ENCODE measurements around the gene CENPO. TPM values are rescaled to one million over a fixed set of nuclear protein-coding genes. Genes with fewer than 3 reads are reported as not detected.
"Not testable (repeated sequence)": the region's sequence is repeated elsewhere in the genome, so short reads cannot be mapped to it uniquely, and the experiment has no call there.

Gene CENPO
- total RNA-seq, 2 donors from 2014 or later: 9.1 to 24.4 TPM

- Histone ChIP-seq H3K4me1 (replicated peaks) (no peaks in the 10 kb centered on the region), H3K36me3 (no peaks in the 10 kb centered on the region), H3K4me3 (peak overlapping the region; percentile 67 to 76), H3K27me3 (replicated peaks; ENCODE audit: insufficient read depth) (no peaks in the 10 kb centered on the region), H3K27ac (peak overlapping the region in 1 of 2 donors; percentile 96), H3K9me3 (no peaks in the 10 kb centered on the region)
- no peak for TF ChIP-seq POLR2A (IDR thresholded peaks at IDR 0.05)
- no peak for TF ChIP-seq POLR2AphosphoS5 (IDR thresholded peaks at IDR 0.05)
- no peak for TF ChIP-seq CTCF (IDR thresholded peaks at IDR 0.05)
- intact Hi-C loops (cut with DNase I): loop anchor here (10.0 kb wide), 1 partner anchor 299 kb away; the partner anchor contains the start of gene NCOA1
- 2% methylated on average over 14 of the region's 14 CpGs for WGBS
- no peak for DNase-seq (ENCODE audit: low spot score)
Observed at GRCh38 chr2:24793761-24794435, 673 bp downstream of the CENPO start.

- H3K27ac ChIP-seq: no peak overlapping the region
- no peaks in the 10 kb centered on the region for H3K4me1 ChIP-seq (replicated peaks)
- intact Hi-C loops (cut with DNase I): loop anchor here (10.0 kb wide), 1 partner anchor 303 kb away; the partner anchor contains the start of gene NCOA1
- TF ChIP-seq POLR2A (IDR thresholded peaks at IDR 0.05) (no peak), POLR2AphosphoS5 (IDR thresholded peaks at IDR 0.05) (no peak), CTCF (IDR thresholded peaks at IDR 0.05) (no peak)
- WGBS: 98% methylated on average over 2 of the region's 2 CpGs
- H3K9me3 ChIP-seq: no peaks in the 10 kb centered on the region
- no peaks in the 10 kb centered on the region for H3K36me3 ChIP-seq
- no peaks in the 10 kb centered on the region for H3K27me3 ChIP-seq (replicated peaks; ENCODE audit: insufficient read depth)
- H3K4me3 ChIP-seq: no peak overlapping the region
- no peak for DNase-seq (ENCODE audit: low spot score)
Observed at GRCh38 chr2:24797644-24798043, 4.4 kb downstream of the CENPO start.

- H3K4me3 ChIP-seq; H3K4me1 ChIP-seq (replicated peaks); intact Hi-C loops (cut with DNase I); H3K9me3 ChIP-seq; H3K27me3 ChIP-seq (replicated peaks; ENCODE audit: insufficient read depth); H3K27ac ChIP-seq; DNase-seq (ENCODE audit: low spot score); H3K36me3 ChIP-seq: not testable (repeated sequence)
- WGBS: 86% methylated on average over 5 of the region's 5 CpGs
Observed at GRCh38 chr2:24800487-24800886, 7.3 kb downstream of the CENPO start.

GRCh38 chr2:24805811-24806660, 12.8 kb downstream of the CENPO start:
- 94% methylated on average over 21 of the region's 25 CpGs for WGBS
- intact Hi-C loops (cut with DNase I); H3K36me3 ChIP-seq; H3K4me3 ChIP-seq; H3K4me1 ChIP-seq (replicated peaks); H3K9me3 ChIP-seq; H3K27me3 ChIP-seq (replicated peaks; ENCODE audit: insufficient read depth); DNase-seq (ENCODE audit: low spot score); H3K27ac ChIP-seq: not testable (repeated sequence)

- no peak overlapping the region for H3K4me3 ChIP-seq
- no peak for DNase-seq (ENCODE audit: low spot score)
- H3K27me3 ChIP-seq (replicated peaks; ENCODE audit: insufficient read depth): no peaks in the 10 kb centered on the region
- H3K27ac ChIP-seq: no peak overlapping the region
- H3K4me1 ChIP-seq (replicated peaks): no peaks in the 10 kb centered on the region
- no peak for TF ChIP-seq CTCF (IDR thresholded peaks at IDR 0.05)
- TF ChIP-seq POLR2AphosphoS5 (IDR thresholded peaks at IDR 0.05): no peak
- no peak for TF ChIP-seq POLR2A (IDR thresholded peaks at IDR 0.05)
- intact Hi-C loops (cut with DNase I): no loop called here
- H3K36me3 ChIP-seq: no peaks in the 10 kb centered on the region
- no peaks in the 10 kb centered on the region for H3K9me3 ChIP-seq
Observed at GRCh38 chr2:24806661-24807036, 13.4 kb downstream of the CENPO start.

All from prostate gland (tissue), 2 donors.